Panc1 (cell line): ENCODE data around the gene COPRS. TPM values are rescaled to one million over a fixed set of nuclear protein-coding genes. Genes with fewer than 3 reads are reported as not detected.
"Not testable (repeated sequence)": the region's sequence is repeated elsewhere in the genome, so short reads cannot be mapped to it uniquely, and the experiment has no call there.

Source experiments
- ATAC-seq: fragments of 200-7000 bp; cut with Tn5 transposase; 2 replicates; pipeline ENCODE4 v1.9.1; 2020; ENCODE audit warnings: mild to moderate bottlenecking, moderate library complexity
- BruUV-seq: library from RNA; stranded (reverse); fragments of 400-500 nt; replicated peaks from 2 replicates; lab custom pipeline; 2021; lab: Mats Ljungman, UMichigan
- CTCF ChIA-PET: fragments of 300-600 bp; sonication (Branson Sonifier 250); formaldehyde crosslinking; loops from one replicate; lab custom pipeline; 2022; ENCODE audit warnings: antibody characterized with exemption; lab: Charles Lee
- POLR2A ChIA-PET: fragments of 300-600 bp; sonication (Branson Sonifier 250); formaldehyde crosslinking; loops from one replicate; lab custom pipeline; 2022; ENCODE audit warnings: antibody characterized with exemption; lab: Charles Lee
- DNase-seq: peaks from one replicate; pipeline ENCODE4 v3.0.0-alpha.2; 2010; ENCODE audit warnings: low read depth, low spot score
- H3K27ac ChIP-seq: 2 replicates; pipeline ENCODE4 v1.5.1; 2011; ENCODE audit warnings: mild to moderate bottlenecking, low read length, inconsistent platforms
- H3K27me3 ChIP-seq: fragments of 200-500 bp; sonication (Bioruptor generic); 2 replicates; pipeline ENCODE4 v1.6.0; 2014; ENCODE audit warnings: low read length, inconsistent platforms; ENCODE audit not compliant: control insufficient read depth, insufficient read depth
- H3K36me3 ChIP-seq: fragments of 200-500 bp; sonication (Bioruptor generic); 2 replicates; pipeline ENCODE4 v1.5.1; 2014; ENCODE audit warnings: inconsistent platforms, mild to moderate bottlenecking, low read length, moderate library complexity; ENCODE audit not compliant: control insufficient read depth, insufficient read depth
- H3K4me1 ChIP-seq: 2 replicates; pipeline ENCODE4 v1.5.1; 2011; ENCODE audit warnings: inconsistent platforms, mild to moderate bottlenecking, low read length, moderate library complexity; ENCODE audit not compliant: control insufficient read depth, insufficient read depth
- H3K4me3 ChIP-seq, 2 experiments: 2 replicates each; pipeline ENCODE4 v1.5.1; 2011 to 2012; ENCODE audit warnings: low read depth in 2 of 2, low read length in 2 of 2, mild to moderate bottlenecking in 2 of 2, inconsistent platforms in 1 of 2, moderate library complexity in 1 of 2
- H3K9me3 ChIP-seq: fragments of 200-500 bp; sonication (Bioruptor generic); 2 replicates; pipeline ENCODE4 v1.5.1; 2014; ENCODE audit warnings: low read depth, mild to moderate bottlenecking, inconsistent platforms, low read length, moderate library complexity; ENCODE audit not compliant: control insufficient read depth, insufficient read depth
- CTCF ChIP-seq: fragments of 450-650 bp; IDR thresholded peaks from 2 replicates; pipeline ENCODE4 v1.5.1; 2017; ENCODE audit warnings: mild to moderate bottlenecking
- POLR2AphosphoS5 ChIP-seq: IDR thresholded peaks from 2 replicates; pipeline ENCODE4 v1.6.1; 2012; ENCODE audit warnings: mild to moderate bottlenecking, low read depth, low read length, moderate library complexity
- REST ChIP-seq, 2 experiments: IDR thresholded peaks; 2 replicates each; pipeline ENCODE4 v1.6.1; 2011 to 2012; ENCODE audit warnings: low read depth in 2 of 2, control low read depth in 1 of 2, low read length in 1 of 2, mild to moderate bottlenecking in 1 of 2, moderate library complexity in 1 of 2; ENCODE audit not compliant: insufficient read depth in 1 of 2
- SIN3A ChIP-seq: IDR thresholded peaks from 2 replicates; pipeline ENCODE4 v1.6.1; 2012; ENCODE audit warnings: low read depth, mild to moderate bottlenecking, low read length, moderate library complexity, borderline replicate concordance; ENCODE audit not compliant: insufficient read depth
- TCF7L2 ChIP-seq: IDR thresholded peaks from 2 replicates; pipeline ENCODE4 v1.6.1; 2011; ENCODE audit warnings: mild to moderate bottlenecking, low read depth, low read length, inconsistent platforms
- in situ Hi-C: cut with HindIII; loops from 2 replicates; pipeline ENCODE4 v1.10.0; 2016; ENCODE audit warnings: low sequenced_read_pairs, low pct_unique_long_range_greater_than_20kb
- intact Hi-C: fragments of 100-400 bp; cut with micrococcal nuclease; formaldehyde crosslinking; loops from one replicate; pipeline ENCODE4 v1.10.0; 2022; ENCODE audit not compliant: unreplicated experiment
- total RNA-seq: library from RNA; stranded (reverse); gene quantifications from one replicate; pipeline ENCODE4 v1.2.1, GENCODE V29; 2021; ENCODE audit not compliant: unreplicated experiment

The COPRS gene
- total RNA-seq, 1 experiment from 2014 or later, result 152 TPM

GRCh38 chr17:31820691-31821435 is 38.2 kb downstream of the COPRS start:
- no TSS peak for BruUV-seq
- Histone ChIP-seq H3K36me3 (no peaks in the 10 kb centered on the region), H3K4me1 (peaks cover 3% of the 10 kb centered on the region; the same call in 1 of the 2 replicates), H3K4me3 (no peak overlapping the region), H3K27me3 (no peaks in the 10 kb centered on the region), H3K9me3 (no peaks in the 10 kb centered on the region), H3K27ac (no peak overlapping the region)
- CTCF ChIA-PET, result no interaction called here
- in situ Hi-C loops, result no loop called here
- POLR2A ChIA-PET, result interaction anchor here (0.6 kb wide), 2 partner anchors 266 to 530 kb away, joined by 3 to 5 read pairs; no protein-coding TSS in a partner anchor
- no peak for DNase-seq
- intact Hi-C loops, result no loop called here
- ATAC-seq, result no peak
- TF ChIP-seq REST (IDR thresholded peaks at IDR 0.05; ENCODE audit: insufficient read depth in 1 of 2, low read depth in 2 of 2, low read length in 1 of 2) (no peak), TCF7L2 (no peak)

GRCh38 chr17:31819578-31819977 is 39.5 kb downstream of the COPRS start:
- in situ Hi-C loops (no loop called here), intact Hi-C loops (no loop called here)
- Histone ChIP-seq H3K36me3 (no peaks in the 10 kb centered on the region), H3K4me1 (peaks cover under 1% of the 10 kb centered on the region; the same call in 1 of the 2 replicates), H3K27ac (no peak overlapping the region), H3K27me3 (no peaks in the 10 kb centered on the region), H3K9me3 (no peaks in the 10 kb centered on the region), H3K4me3 (no peak overlapping the region)
- ChIA-PET POLR2A (no interaction called here), CTCF (no interaction called here)
- no peak for TF ChIP-seq TCF7L2
- no peak for TF ChIP-seq REST (IDR thresholded peaks at IDR 0.05; ENCODE audit: insufficient read depth in 1 of 2, low read depth in 2 of 2, low read length in 1 of 2)
- TF ChIP-seq CTCF, result no peak
- no peak for TF ChIP-seq POLR2AphosphoS5
- no peak for TF ChIP-seq SIN3A
- no peak for ATAC-seq
- no TSS peak for BruUV-seq
- no peak for DNase-seq

GRCh38 chr17:31818863-31819262 is 40.2 kb downstream of the COPRS start:
- BruUV-seq, H3K36me3 ChIP-seq, H3K27me3 ChIP-seq, H3K4me1 ChIP-seq, in situ Hi-C loops, H3K4me3 ChIP-seq, ATAC-seq, POLR2A ChIA-PET, intact Hi-C loops, DNase-seq, H3K27ac ChIP-seq, CTCF ChIA-PET, H3K9me3 ChIP-seq: not testable (repeated sequence)
